KMS-11 (cell line): Measurements from ENCODE around the gene MYOT.

Experiments
- H2AFZ ChIP-seq: fragments of 200-600 bp; sonication (generic); 2 replicates; pipeline ENCODE4 v1.6.1; 2016; ENCODE audit warnings: antibody characterized with exemption, mixed run types, low read depth
- H3K27ac ChIP-seq: fragments of 200-600 bp; sonication (generic); 2 replicates; pipeline ENCODE4 v1.6.1; 2016; ENCODE audit warnings: mild to moderate bottlenecking, mixed run types
- H3K27me3 ChIP-seq: fragments of 200-600 bp; sonication (generic); 2 replicates; pipeline ENCODE4 v1.6.1; 2017; ENCODE audit warnings: mild to moderate bottlenecking, low read depth, mixed run types, moderate library complexity; ENCODE audit not compliant: insufficient read depth
- H3K36me3 ChIP-seq: fragments of 200-600 bp; sonication (generic); 2 replicates; pipeline ENCODE4 v1.6.1; 2017; ENCODE audit warnings: mild to moderate bottlenecking, mixed run types; ENCODE audit not compliant: insufficient read depth
- H3K4me1 ChIP-seq: fragments of 200-600 bp; sonication (generic); 2 replicates; pipeline ENCODE4 v1.6.1; 2016; ENCODE audit warnings: mild to moderate bottlenecking, low read depth, mixed run types; ENCODE audit not compliant: poor library complexity, severe bottlenecking
- H3K4me2 ChIP-seq: fragments of 200-600 bp; sonication (generic); 2 replicates; pipeline ENCODE4 v1.7.0; 2016; ENCODE audit warnings: mild to moderate bottlenecking, mixed run types
- H3K4me3 ChIP-seq: fragments of 200-600 bp; sonication (generic); IDR thresholded peaks from 2 replicates; pipeline ENCODE4 v1.6.1; 2017; ENCODE audit warnings: low read depth, low read length, mixed read lengths; ENCODE audit not compliant: insufficient read depth
- H3K79me2 ChIP-seq: fragments of 200-600 bp; sonication (generic); 2 replicates; pipeline ENCODE4 v1.6.1; 2016; ENCODE audit warnings: low read depth, mixed run types; ENCODE audit not compliant: insufficient read depth
- H3K9ac ChIP-seq: fragments of 200-600 bp; sonication (generic); 2 replicates; pipeline ENCODE4 v1.6.1; 2016; ENCODE audit warnings: mild to moderate bottlenecking, mixed run types
- H4K20me1 ChIP-seq: fragments of 200-600 bp; sonication (generic); 2 replicates; pipeline ENCODE4 v1.6.1; 2016; ENCODE audit warnings: mild to moderate bottlenecking, mixed run types; ENCODE audit not compliant: insufficient read depth
- TF ChIP-seq, protein P1 (sequence below): fragments of 200-600 bp; sonication (generic); conservative IDR thresholded peaks from 2 replicates; pipeline ENCODE4 v1.6.1; 2017; ENCODE audit warnings: low read depth, mild to moderate bottlenecking, antibody characterized with exemption, low read length, moderate library complexity, mixed read lengths

Gene MYOT

DNA sequence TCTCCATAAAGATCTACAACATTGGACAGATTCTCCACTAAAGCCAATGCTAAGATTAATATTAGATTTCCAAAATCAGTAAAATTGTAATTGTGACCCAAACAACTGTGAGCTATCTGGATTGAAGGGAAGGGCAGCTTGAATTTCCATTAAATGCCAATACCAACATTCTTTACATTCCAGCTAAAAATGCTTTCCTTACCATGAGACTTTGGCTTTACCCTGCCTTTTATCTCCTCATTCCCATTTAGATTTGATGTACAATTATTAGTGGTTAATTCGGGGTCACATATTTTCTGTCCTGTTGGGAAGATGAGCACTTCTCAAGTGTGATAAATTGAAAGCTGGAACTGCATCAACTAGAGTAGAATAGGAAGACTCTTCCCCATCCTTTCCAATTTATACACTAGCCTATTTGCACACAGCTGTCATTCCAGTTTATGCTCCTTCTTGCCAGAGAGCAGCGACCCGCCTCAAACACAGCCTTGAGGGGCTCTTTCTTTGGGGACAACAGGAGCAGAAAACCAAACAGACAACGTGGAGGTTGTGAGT lies 33.1 kb upstream of the MYOT start:
- Histone ChIP-seq H2AFZ (no peak overlapping the region), H3K79me2 (no peaks in the 10 kb centered on the region)
- TF ChIP-seq, protein P1, sequence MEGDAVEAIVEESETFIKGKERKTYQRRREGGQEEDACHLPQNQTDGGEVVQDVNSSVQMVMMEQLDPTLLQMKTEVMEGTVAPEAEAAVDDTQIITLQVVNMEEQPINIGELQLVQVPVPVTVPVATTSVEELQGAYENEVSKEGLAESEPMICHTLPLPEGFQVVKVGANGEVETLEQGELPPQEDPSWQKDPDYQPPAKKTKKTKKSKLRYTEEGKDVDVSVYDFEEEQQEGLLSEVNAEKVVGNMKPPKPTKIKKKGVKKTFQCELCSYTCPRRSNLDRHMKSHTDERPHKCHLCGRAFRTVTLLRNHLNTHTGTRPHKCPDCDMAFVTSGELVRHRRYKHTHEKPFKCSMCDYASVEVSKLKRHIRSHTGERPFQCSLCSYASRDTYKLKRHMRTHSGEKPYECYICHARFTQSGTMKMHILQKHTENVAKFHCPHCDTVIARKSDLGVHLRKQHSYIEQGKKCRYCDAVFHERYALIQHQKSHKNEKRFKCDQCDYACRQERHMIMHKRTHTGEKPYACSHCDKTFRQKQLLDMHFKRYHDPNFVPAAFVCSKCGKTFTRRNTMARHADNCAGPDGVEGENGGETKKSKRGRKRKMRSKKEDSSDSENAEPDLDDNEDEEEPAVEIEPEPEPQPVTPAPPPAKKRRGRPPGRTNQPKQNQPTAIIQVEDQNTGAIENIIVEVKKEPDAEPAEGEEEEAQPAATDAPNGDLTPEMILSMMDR = no peak

DNA sequence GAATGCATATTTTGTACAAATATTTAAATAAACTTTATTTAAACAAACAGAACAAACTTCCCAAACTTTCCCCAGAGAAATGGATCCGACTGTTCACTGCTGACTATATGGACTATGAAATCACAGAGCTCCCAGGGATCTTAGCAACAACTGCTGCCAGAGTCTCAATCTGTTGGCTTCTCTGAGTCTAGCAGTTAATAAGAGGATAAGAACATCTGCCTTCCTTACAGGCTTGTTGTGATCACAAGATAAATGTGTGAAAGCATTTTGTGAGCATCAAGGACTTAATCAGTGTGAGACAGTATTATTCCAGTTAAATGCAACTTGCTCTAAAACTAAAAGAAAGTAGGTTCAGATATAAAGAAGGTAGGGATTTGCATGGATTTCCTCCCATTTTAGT lies 31.4 kb upstream of the MYOT start:
- Histone ChIP-seq H3K4me1 (no peaks in the 10 kb centered on the region), H2AFZ (no peak overlapping the region), H3K4me3 (no peak overlapping the region), H3K36me3 (no peaks in the 10 kb centered on the region), H3K4me2 (no peak overlapping the region), H3K9ac (no peak overlapping the region), H3K27ac (no peak overlapping the region), H3K79me2 (no peaks in the 10 kb centered on the region), H3K27me3 (no peaks in the 10 kb centered on the region), H4K20me1 (no peaks in the 10 kb centered on the region)
- TF ChIP-seq, protein P1 = no peak

More for the DNA sequence above, 33.1 kb upstream of the MYOT start:
- no peaks in the 10 kb centered on the region for H3K4me1 ChIP-seq
- H3K4me3 ChIP-seq = no peak overlapping the region
- no peaks in the 10 kb centered on the region for H4K20me1 ChIP-seq
- H3K36me3 ChIP-seq = no peaks in the 10 kb centered on the region
- H3K4me2 ChIP-seq = no peak overlapping the region
- no peak overlapping the region for H3K27ac ChIP-seq
- no peak overlapping the region for H3K9ac ChIP-seq
- H3K27me3 ChIP-seq = no peaks in the 10 kb centered on the region

DNA sequence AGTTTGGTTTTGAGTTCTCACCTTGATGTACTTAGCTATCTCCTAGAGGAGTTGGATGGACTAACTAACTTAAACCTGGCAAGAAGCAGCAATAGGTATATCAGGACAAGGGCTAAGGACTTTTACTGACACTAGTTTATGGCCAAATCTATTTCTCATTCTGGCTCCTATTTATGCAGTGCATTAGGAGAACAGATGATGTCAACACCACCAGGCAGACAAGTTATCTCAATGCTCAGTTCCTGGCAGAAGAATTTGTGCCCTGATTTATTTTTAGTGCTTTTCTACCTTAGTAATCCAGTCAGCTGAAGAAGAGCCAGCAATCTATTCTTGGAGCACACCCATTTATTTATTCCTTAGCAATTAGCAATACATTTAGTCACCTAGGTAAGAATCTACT lies 30.7 kb upstream of the MYOT start:
- Histone ChIP-seq H2AFZ (no peak overlapping the region), H3K79me2 (no peaks in the 10 kb centered on the region), H3K9ac (no peak overlapping the region), H3K36me3 (no peaks in the 10 kb centered on the region), H3K4me2 (no peak overlapping the region), H3K27ac (no peak overlapping the region), H4K20me1 (no peaks in the 10 kb centered on the region), H3K27me3 (no peaks in the 10 kb centered on the region), H3K4me1 (no peaks in the 10 kb centered on the region), H3K4me3 (no peak overlapping the region)
- TF ChIP-seq, protein P1 = no peak

DNA sequence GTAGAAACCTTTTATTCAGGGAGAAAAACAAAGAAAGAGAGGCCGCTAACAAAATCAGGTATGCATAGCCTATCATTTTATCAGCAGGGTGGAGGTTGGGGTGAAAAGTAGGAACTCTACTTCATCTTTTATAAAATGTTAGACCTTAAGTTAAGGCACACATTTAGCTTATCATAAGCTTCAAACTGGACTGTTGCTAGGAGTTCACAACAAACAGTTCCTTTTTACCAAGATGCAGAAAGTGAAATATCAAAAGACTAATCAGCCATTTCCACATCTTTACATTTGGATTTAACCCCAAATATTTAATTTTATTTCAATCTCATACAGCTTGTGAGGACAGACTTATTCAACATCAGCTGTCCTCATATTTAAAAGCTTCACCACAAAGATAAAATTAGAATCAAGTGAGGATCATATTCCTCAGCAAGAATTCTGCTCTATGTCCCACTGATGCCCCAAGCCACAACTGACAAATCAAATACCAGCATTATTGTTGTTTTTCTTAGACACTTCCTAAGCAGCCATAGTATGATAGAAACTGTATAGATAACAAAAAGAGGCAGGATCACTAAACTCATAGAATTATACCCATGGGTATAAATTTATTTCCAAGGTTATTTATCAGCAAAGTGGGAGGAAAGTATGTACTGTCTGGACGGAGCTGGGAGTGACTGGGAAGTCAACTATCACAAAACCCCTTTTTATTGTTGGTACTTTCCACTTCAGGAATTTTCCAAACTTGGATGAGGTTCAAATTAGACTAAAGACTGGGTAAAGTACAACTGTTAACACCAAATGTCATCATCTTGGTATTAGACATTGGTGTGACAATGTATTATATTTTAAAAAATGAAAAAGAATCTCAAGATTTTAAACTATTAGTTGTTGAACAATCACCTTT lies 29.9 kb upstream of the MYOT start:
- no peaks in the 10 kb centered on the region for H3K27me3 ChIP-seq
- H3K4me1 ChIP-seq = no peaks in the 10 kb centered on the region
- no peak overlapping the region for H3K4me2 ChIP-seq
- TF ChIP-seq, protein P1 = no peak
- H3K36me3 ChIP-seq = no peaks in the 10 kb centered on the region
- no peak overlapping the region for H2AFZ ChIP-seq
- no peaks in the 10 kb centered on the region for H4K20me1 ChIP-seq
- no peak overlapping the region for H3K4me3 ChIP-seq
- no peak overlapping the region for H3K9ac ChIP-seq
- H3K79me2 ChIP-seq = no peaks in the 10 kb centered on the region
- no peak overlapping the region for H3K27ac ChIP-seq
